ENCODE measurements around the gene HSF4.
A peak's percentile ranks its signal among the peaks of the same experiment; 100 is the strongest.

HSF4 gene

DNA sequence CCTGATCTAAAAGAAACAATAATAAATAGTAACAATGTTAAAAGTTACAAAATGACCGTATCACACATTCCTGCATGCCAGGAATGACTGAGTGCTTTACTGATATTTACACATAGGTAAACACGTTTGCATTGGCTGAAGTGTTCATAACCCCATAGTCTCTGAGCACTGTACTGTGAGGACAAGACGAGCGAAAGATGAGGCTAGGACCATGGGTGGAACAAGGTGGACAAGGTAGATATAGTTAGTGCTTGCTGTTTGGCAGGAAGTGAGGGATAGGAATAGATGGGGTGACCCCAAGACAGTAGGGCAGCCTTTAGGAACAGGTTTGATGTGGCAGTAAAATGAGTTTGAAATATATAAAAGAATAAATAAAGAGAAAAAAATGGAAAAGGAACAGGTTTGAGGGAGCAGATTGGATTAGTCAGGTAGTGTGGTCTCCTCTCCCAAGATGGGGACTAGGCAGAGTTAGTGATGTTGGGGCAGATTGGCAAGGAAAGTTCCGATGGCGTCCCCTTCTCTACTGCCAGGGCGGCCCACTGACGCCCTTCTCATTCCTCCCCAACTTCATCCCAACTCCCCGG is 27.0 kb downstream of the HSF4 start:
- no peak for DNase-seq (ENCODE audit: extremely low spot score)

DNA sequence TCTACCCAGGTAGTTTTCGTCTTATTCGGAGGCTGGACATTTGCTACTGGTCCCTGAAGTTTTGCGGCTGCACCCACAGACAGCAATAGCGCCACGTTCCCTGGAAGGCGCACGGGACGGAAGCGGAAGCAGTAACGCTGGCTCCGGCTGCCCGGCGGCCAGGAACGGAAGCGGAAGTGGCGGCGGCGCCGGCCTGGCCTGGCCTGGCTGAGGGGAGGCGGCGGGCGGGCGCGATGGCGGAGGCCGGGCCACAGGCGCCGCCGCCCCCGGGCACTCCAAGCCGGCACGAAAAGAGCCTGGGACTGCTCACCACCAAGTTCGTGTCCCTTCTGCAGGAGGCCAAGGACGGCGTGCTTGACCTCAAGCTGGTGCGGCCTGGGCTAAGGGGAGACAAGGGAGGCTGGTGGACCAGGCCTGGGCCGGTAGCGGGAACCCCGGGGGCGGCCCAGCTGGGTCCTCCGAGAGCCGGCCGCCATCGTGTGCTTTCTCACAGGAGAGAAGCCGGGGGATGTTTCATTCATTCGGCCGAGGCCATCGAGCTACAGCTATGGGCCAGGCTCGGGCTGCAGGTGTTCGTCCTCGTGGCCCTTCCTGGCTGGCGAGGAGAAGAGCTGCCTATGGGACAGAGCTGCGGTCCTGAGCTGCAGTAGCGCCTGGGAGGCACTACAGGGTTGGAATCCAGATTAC is 27.6 kb downstream of the HSF4 start, which contains the start of gene E2F4:
Gene E2F4, plus strand, starts transcription at position 161 of the 687 bp plus-strand sequence. Its CDS starts 73 bp downstream, at position 234.
- ChIA-PET POLR2A (interaction anchor here (1.0 to 1.9 kb wide), 5 partner anchors 17 to 56 kb away, joined by 3 to 7 read pairs (median 3); partner anchors contain the start of genes FHOD1 and TMEM208), CTCF (interaction anchor here (0.6 to 0.8 kb wide), 2 partner anchors 34 to 35 kb away, joined by 3 read pairs; no protein-coding TSS in a partner anchor)
- peak; percentile 93 for DNase-seq (ENCODE audit: extremely low spot score)
- TF ChIP-seq HDGF (IDR thresholded peaks at IDR 0.05; ENCODE audit: borderline replicate concordance): no peak
- no peak for TF ChIP-seq ZNF384 (IDR thresholded peaks at IDR 0.05)
- peak; percentile 76 for TF ChIP-seq ELF4 (IDR thresholded peaks at IDR 0.05)
- no peak for TF ChIP-seq CTBP1 (IDR thresholded peaks at IDR 0.05; ENCODE audit: borderline replicate concordance)
- TF ChIP-seq SUZ12 (IDR thresholded peaks at IDR 0.05): no peak
- TF ChIP-seq LEF1 (IDR thresholded peaks at IDR 0.05; ENCODE audit: borderline replicate concordance): peak; percentile 25; the same call in 1 of the 2 replicates
- TF ChIP-seq FOXM1 (IDR thresholded peaks at IDR 0.05; ENCODE audit: borderline replicate concordance): no peak
- TF ChIP-seq NFRKB (IDR thresholded peaks at IDR 0.05): no peak
- TF ChIP-seq L3MBTL2 (conservative IDR thresholded peaks at IDR 0.05): no peak
- TF ChIP-seq BHLHE40 (IDR thresholded peaks at IDR 0.05; ENCODE audit: borderline replicate concordance): no peak
- TF ChIP-seq ARNT (IDR thresholded peaks at IDR 0.05): no peak
- TF ChIP-seq FOXK2 (IDR thresholded peaks at IDR 0.05): no peak
- TF ChIP-seq, protein P1, sequence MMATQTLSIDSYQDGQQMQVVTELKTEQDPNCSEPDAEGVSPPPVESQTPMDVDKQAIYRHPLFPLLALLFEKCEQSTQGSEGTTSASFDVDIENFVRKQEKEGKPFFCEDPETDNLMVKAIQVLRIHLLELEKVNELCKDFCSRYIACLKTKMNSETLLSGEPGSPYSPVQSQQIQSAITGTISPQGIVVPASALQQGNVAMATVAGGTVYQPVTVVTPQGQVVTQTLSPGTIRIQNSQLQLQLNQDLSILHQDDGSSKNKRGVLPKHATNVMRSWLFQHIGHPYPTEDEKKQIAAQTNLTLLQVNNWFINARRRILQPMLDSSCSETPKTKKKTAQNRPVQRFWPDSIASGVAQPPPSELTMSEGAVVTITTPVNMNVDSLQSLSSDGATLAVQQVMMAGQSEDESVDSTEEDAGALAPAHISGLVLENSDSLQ (IDR thresholded peaks at IDR 0.05): no peak
- no peak for TF ChIP-seq TARDBP (IDR thresholded peaks at IDR 0.05)

More for the DNA sequence above, 27.0 kb downstream of the HSF4 start:
- ChIA-PET CTCF (no interaction called here), POLR2A (no interaction called here)
- TF ChIP-seq L3MBTL2 (conservative IDR thresholded peaks at IDR 0.05) (no peak), ZNF384 (IDR thresholded peaks at IDR 0.05) (no peak), SUZ12 (IDR thresholded peaks at IDR 0.05) (no peak), NFRKB (IDR thresholded peaks at IDR 0.05) (no peak), HDGF (IDR thresholded peaks at IDR 0.05; ENCODE audit: borderline replicate concordance) (no peak), FOXK2 (IDR thresholded peaks at IDR 0.05) (no peak), BHLHE40 (IDR thresholded peaks at IDR 0.05; ENCODE audit: borderline replicate concordance) (no peak), CTBP1 (IDR thresholded peaks at IDR 0.05; ENCODE audit: borderline replicate concordance) (no peak)

DNA sequence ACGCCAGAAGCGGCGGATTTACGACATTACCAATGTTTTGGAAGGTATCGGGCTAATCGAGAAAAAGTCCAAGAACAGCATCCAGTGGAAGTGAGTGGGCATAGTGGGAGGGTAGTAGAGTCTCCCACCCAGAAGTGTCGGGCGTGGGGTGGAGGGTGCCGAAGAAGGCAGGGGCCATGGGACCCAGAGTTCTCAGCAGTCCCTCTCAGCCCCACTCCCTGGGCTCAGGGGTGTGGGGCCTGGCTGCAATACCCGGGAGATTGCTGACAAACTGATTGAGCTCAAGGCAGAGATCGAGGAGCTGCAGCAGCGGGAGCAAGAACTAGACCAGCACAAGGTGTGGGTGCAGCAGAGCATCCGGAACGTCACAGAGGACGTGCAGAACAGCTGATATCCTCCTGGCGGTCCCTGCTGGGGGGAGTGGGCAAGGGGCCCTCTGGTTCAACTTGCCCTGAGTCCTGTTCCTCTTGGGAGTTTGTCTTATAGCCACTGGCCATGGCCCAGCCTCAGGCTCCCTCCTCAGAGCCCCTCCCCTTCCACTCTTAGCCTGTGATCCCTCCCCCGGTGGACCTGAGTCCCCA is 28.3 kb downstream of the HSF4 start:
- CTCF ChIA-PET: interaction anchor here (0.6 to 0.8 kb wide), 2 partner anchors 34 to 35 kb away, joined by 3 read pairs; no protein-coding TSS in a partner anchor
- POLR2A ChIA-PET: interaction anchor here (0.6 to 1.9 kb wide), 6 partner anchors 18 to 55 kb away, joined by 3 to 7 read pairs (median 3); partner anchors contain the start of genes FHOD1 and TMEM208
- no peak for TF ChIP-seq FOXM1 (IDR thresholded peaks at IDR 0.05; ENCODE audit: borderline replicate concordance)
- TF ChIP-seq ARNT (IDR thresholded peaks at IDR 0.05): no peak
- no peak for TF ChIP-seq ZNF384 (IDR thresholded peaks at IDR 0.05)
- TF ChIP-seq FOXA1 (IDR thresholded peaks at IDR 0.05): no peak
- TF ChIP-seq CTBP1 (IDR thresholded peaks at IDR 0.05; ENCODE audit: borderline replicate concordance): no peak
- no peak for TF ChIP-seq HDGF (IDR thresholded peaks at IDR 0.05; ENCODE audit: borderline replicate concordance)
- no peak for DNase-seq (ENCODE audit: extremely low spot score)

DNA sequence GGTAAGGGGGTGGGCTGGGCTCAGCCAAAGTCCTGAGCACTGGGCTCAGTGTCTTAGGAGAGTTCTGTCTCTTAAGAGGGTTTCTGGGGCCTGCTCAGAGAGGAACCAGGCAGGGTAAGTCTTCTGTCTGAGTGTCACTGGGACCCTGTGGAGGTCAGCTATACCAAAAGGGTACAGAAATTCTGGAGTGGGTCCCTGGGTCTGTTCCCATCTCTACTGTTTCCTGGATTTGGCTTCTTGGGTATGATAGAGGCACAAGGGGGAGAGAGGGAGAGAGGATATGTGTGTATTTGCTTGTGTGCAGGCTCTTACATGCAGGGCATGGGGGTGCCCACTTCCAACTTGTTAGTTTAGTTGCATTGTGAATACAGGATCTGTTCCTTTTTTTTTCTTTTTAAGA is 29.0 kb downstream of the HSF4 start:
- TF ChIP-seq FOXK2 (IDR thresholded peaks at IDR 0.05) (no peak), HDGF (IDR thresholded peaks at IDR 0.05; ENCODE audit: borderline replicate concordance) (no peak), BHLHE40 (IDR thresholded peaks at IDR 0.05; ENCODE audit: borderline replicate concordance) (no peak)
- ChIA-PET CTCF (no interaction called here), POLR2A (interaction anchor here (0.6 to 1.9 kb wide), 5 partner anchors 33 to 54 kb away, joined by 3 to 7 read pairs (median 3); partner anchors contain the start of genes FHOD1 and TMEM208)
- no peak for DNase-seq (ENCODE audit: extremely low spot score)

DNA sequence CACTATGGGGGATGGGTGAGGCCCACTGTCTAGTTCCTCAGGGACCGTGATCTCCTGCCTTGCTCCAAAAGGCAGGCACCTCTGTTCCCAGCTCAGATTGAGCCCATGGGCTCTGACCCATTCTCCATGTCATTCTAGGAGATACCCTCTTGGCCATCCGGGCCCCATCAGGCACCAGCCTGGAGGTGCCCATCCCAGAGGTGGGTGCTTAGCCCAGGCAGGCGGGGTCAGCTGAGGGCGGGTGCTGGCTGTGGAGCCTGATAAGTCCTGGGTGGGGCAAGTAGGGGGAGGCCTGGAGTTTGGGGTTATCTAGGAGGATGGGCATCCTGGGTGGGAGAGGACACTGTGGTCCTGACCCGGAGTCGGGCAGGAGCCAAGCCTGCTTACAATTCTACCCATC is 29.7 kb downstream of the HSF4 start:
- POLR2A ChIA-PET: no interaction called here
- TF ChIP-seq CTBP1 (IDR thresholded peaks at IDR 0.05; ENCODE audit: borderline replicate concordance): no peak
- DNase-seq (ENCODE audit: extremely low spot score): no peak
- CTCF ChIA-PET: no interaction called here

DNA sequence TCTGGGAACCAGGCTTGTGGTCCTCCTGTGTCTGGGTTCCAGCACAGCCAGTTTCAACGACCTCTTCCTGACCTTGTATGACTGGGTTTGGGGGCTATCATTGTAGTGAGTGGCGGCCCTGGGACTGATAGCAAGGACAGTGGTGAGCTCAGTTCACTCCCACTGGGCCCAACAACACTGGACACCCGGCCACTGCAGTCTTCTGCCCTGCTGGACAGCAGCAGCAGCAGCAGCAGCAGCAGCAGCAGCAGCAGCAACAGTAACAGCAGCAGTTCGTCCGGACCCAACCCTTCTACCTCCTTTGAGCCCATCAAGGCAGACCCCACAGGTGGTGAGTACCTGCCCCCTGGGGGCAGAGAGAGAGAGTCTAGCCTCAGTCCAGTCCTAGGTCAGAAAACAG is 31.1 kb downstream of the HSF4 start:
- CTCF ChIA-PET: no interaction called here
- TF ChIP-seq FOXM1 (IDR thresholded peaks at IDR 0.05; ENCODE audit: borderline replicate concordance) (no peak), FOXK2 (IDR thresholded peaks at IDR 0.05) (no peak), ARNT (IDR thresholded peaks at IDR 0.05) (no peak), TARDBP (IDR thresholded peaks at IDR 0.05) (no peak), ZNF384 (IDR thresholded peaks at IDR 0.05) (no peak), L3MBTL2 (conservative IDR thresholded peaks at IDR 0.05) (no peak), LEF1 (IDR thresholded peaks at IDR 0.05; ENCODE audit: borderline replicate concordance) (no peak), FOXA1 (IDR thresholded peaks at IDR 0.05) (no peak), SP1 (IDR thresholded peaks at IDR 0.05) (no peak), BHLHE40 (IDR thresholded peaks at IDR 0.05; ENCODE audit: borderline replicate concordance) (no peak), ELF4 (IDR thresholded peaks at IDR 0.05) (no peak), CTBP1 (IDR thresholded peaks at IDR 0.05; ENCODE audit: borderline replicate concordance) (no peak), NFRKB (IDR thresholded peaks at IDR 0.05) (no peak), HDGF (IDR thresholded peaks at IDR 0.05; ENCODE audit: borderline replicate concordance) (no peak), SUZ12 (IDR thresholded peaks at IDR 0.05) (no peak)
- TF ChIP-seq, protein P1 (IDR thresholded peaks at IDR 0.05): no peak
- POLR2A ChIA-PET: no interaction called here
- no peak for DNase-seq (ENCODE audit: extremely low spot score)
